ENCODE data around the gene A1BG.

A1BG gene

DNA sequence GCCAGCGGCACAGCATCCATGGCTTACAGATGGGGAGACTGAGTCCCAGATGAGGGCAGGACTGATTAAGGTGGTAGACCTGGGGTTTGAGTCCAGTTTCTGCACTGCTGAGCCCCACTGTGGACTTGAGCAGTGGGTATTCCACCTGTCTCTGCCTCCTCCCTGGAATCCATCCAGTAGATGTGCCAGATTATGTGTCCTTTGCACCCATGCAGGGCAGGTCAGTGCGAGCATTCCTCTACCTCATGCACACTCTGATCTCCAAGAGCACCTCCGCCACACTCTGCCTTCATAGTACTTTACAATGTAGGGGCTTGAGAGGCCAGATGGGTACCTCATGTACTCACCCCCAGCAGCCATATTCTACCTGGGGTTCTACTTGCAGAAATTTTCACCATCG is 16.5 kb downstream of the A1BG start:
- Histone ChIP-seq H3K4me2 (ENCODE audit: low read depth, low read length, poor library complexity, severe bottlenecking) (no peak overlapping the region), H4K20me1 (ENCODE audit: insufficient read depth, low read length, poor library complexity, severe bottlenecking) (no peaks in the 10 kb centered on the region), H3F3A (ENCODE audit: low read depth) (no peaks in the 10 kb centered on the region), H3K79me2 (ENCODE audit: insufficient read depth, low read length) (no peaks in the 10 kb centered on the region), H3K9ac (ENCODE audit: low read depth, low read length, poor library complexity, severe bottlenecking) (no peak overlapping the region), H3K36me3 (ENCODE audit: insufficient read depth, low read length) (no peaks in the 10 kb centered on the region), H2AFZ (ENCODE audit: low read length) (no peak overlapping the region), H3K27me3 (ENCODE audit: insufficient read depth, low read length, poor library complexity, severe bottlenecking) (no peaks in the 10 kb centered on the region), H3K9me2 (replicated peaks; ENCODE audit: low read depth, low read length) (no peaks in the 10 kb centered on the region), H3K9me3 (ENCODE audit: insufficient read depth, low read depth, low read length) (no peaks in the 10 kb centered on the region), H3K4me1 (ENCODE audit: insufficient read depth, low read length, poor library complexity, severe bottlenecking) (peaks cover 21% of the 10 kb centered on the region), H3K4me3 (ENCODE audit: low read length, poor library complexity, severe bottlenecking) (no peak overlapping the region)
- TF ChIP-seq CTCF (conservative IDR thresholded peaks at IDR 0.05; ENCODE audit: low read length): no peak
- no peak for TF ChIP-seq EZH2phosphoT487 (IDR thresholded peaks at IDR 0.05; ENCODE audit: borderline replicate concordance)

DNA sequence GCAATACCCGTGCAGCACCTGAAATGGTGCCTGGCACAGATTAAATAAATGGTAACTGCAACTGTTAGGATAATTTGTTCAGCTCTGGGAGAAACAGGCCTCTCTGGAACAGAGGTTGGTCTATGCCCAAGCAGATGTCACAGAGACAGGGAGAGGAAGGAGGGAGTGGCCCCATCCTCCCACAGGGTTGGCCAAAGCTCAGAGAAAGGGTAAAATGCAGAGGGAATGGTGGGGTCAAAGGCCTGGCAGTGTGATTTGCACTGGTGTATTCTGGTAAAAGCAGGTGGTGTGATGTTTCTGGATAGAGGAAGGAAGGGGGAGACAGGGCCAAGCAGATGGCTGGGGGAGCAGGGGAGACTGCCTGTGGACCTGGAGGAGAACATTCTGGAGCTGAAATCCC is 17.1 kb downstream of the A1BG start:
- TF ChIP-seq EZH2phosphoT487 (IDR thresholded peaks at IDR 0.05; ENCODE audit: borderline replicate concordance): no peak
- TF ChIP-seq CTCF (conservative IDR thresholded peaks at IDR 0.05; ENCODE audit: low read length): no peak
- H4K20me1 ChIP-seq (ENCODE audit: insufficient read depth, low read length, poor library complexity, severe bottlenecking): no peaks in the 10 kb centered on the region
- no peaks in the 10 kb centered on the region for H3K27me3 ChIP-seq (ENCODE audit: insufficient read depth, low read length, poor library complexity, severe bottlenecking)
- no peaks in the 10 kb centered on the region for H3K79me2 ChIP-seq (ENCODE audit: insufficient read depth, low read length)
- no peaks in the 10 kb centered on the region for H3K36me3 ChIP-seq (ENCODE audit: insufficient read depth, low read length)
- peaks cover 20% of the 10 kb centered on the region for H3K4me1 ChIP-seq (ENCODE audit: insufficient read depth, low read length, poor library complexity, severe bottlenecking)
- H3F3A ChIP-seq (ENCODE audit: low read depth): no peaks in the 10 kb centered on the region
- no peak overlapping the region for H2AFZ ChIP-seq (ENCODE audit: low read length)
- no peak overlapping the region for H3K9ac ChIP-seq (ENCODE audit: low read depth, low read length, poor library complexity, severe bottlenecking)
- H3K9me3 ChIP-seq (ENCODE audit: insufficient read depth, low read depth, low read length): no peaks in the 10 kb centered on the region
- H3K9me2 ChIP-seq (replicated peaks; ENCODE audit: low read depth, low read length): no peaks in the 10 kb centered on the region
- no peak overlapping the region for H3K4me3 ChIP-seq (ENCODE audit: low read length, poor library complexity, severe bottlenecking)
- H3K4me2 ChIP-seq (ENCODE audit: low read depth, low read length, poor library complexity, severe bottlenecking): no peak overlapping the region

DNA sequence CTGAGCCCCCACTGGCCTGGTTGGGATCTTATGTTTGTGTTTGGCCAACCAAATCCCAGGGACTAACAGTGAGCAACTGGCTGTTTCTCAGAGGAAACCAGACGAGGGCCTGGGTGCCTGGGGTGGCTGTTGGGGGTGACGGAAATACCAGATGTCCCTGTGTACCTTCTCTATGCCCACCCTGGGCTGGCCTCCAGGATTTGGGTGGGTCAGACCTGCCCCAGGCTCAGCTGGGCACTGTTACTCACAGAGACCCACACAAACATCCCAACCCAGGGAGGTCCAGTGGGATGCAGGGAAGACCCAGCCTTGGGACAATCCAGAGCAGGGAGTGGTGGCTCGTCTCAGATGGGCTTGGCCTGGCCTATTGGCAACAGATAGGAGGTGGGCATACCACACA is 17.7 kb downstream of the A1BG start:
- Histone ChIP-seq H3K4me3 (ENCODE audit: low read length, poor library complexity, severe bottlenecking) (no peak overlapping the region), H4K20me1 (ENCODE audit: insufficient read depth, low read length, poor library complexity, severe bottlenecking) (no peaks in the 10 kb centered on the region), H3K36me3 (ENCODE audit: insufficient read depth, low read length) (no peaks in the 10 kb centered on the region), H3K79me2 (ENCODE audit: insufficient read depth, low read length) (no peaks in the 10 kb centered on the region), H3K4me1 (ENCODE audit: insufficient read depth, low read length, poor library complexity, severe bottlenecking) (peaks cover 20% of the 10 kb centered on the region), H3F3A (ENCODE audit: low read depth) (no peaks in the 10 kb centered on the region), H2AFZ (ENCODE audit: low read length) (no peak overlapping the region), H3K9me2 (replicated peaks; ENCODE audit: low read depth, low read length) (no peaks in the 10 kb centered on the region), H3K27me3 (ENCODE audit: insufficient read depth, low read length, poor library complexity, severe bottlenecking) (no peaks in the 10 kb centered on the region), H3K4me2 (ENCODE audit: low read depth, low read length, poor library complexity, severe bottlenecking) (no peak overlapping the region), H3K9me3 (ENCODE audit: insufficient read depth, low read depth, low read length) (no peaks in the 10 kb centered on the region), H3K9ac (ENCODE audit: low read depth, low read length, poor library complexity, severe bottlenecking) (no peak overlapping the region)
- TF ChIP-seq CTCF (conservative IDR thresholded peaks at IDR 0.05; ENCODE audit: low read length) (no peak), EZH2phosphoT487 (IDR thresholded peaks at IDR 0.05; ENCODE audit: borderline replicate concordance) (no peak)

All from Loucy (cell line).